GM19395 (cell line): ENCODE measurements around the gene KRTAP5-11.
"Not testable (repeated sequence)": the region's sequence is repeated elsewhere in the genome, so short reads cannot be mapped to it uniquely, and the experiment has no call there.

Source experiments
- ATAC-seq: cut with Tn5 transposase; IDR thresholded peaks from one replicate; pipeline ENCODE4 v1.9.1; 2021; ENCODE audit warnings: mild to moderate bottlenecking, moderate library complexity; ENCODE audit not compliant: unreplicated experiment

Gene KRTAP5-11

DNA sequence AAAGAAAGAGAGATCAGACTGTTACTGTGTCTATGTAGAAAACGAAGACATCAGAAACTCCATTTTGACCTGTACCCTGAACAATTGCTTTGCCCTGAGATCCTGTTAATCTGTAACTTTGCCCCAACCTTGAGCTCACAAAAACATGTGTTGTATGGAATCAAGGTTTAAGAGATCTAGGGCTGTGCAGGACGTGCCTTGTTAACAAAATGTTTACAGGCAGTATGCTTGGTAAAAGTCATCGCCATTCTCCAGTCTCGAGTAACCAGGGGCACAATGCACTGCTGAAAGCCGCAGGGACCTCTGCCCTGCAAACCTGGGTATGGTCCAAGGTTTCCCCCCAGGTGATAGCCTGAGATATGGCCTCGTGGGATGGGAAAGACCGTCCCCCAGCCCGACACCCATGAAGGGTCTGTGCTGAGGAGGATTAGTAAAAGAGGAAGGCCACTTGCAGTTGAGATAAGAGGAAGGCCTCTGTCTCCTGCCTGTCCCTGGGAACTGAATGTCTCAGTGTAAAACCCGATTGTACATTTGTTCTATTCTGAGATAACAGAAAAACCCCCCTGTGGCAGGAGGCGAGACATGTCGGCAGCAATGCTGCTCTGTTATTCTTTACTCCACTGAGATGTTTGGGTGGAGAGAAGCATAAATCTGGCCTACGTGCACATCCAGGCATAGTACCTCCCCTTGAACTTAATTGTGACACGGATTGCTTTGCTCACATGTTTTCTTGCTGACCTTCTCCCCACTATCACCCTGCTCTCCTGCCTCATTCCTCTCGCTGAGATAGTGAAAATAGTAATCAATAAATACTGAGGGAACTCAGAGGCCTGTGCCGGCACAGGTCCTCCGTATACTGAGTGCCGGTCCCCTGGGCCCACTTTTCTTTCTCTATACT, 47.7 kb downstream of the KRTAP5-11 start:
- ATAC-seq: not testable (repeated sequence)

GRCh38 chr11:71532036-71532610, 50.6 kb downstream of the KRTAP5-11 start:
- ATAC-seq: no peak
